Liver (tissue), 9 donors: Measurements from ENCODE around the gene RICTOR. TPM values are rescaled to one million over a fixed set of nuclear protein-coding genes. Genes with fewer than 3 reads are reported as not detected.

Source experiments
- DNase-seq: peaks from one replicate; pipeline ENCODE4 v3.0.0-alpha.2; 2017; ENCODE audit warnings: low spot score
- H3K27ac ChIP-seq, 2 donors: one replicate each; pipeline ENCODE4 v1.7.0; 2013; ENCODE audit warnings: inconsistent platforms in 2 of 2, low read length in 2 of 2, control low read depth in 1 of 2, low read depth in 1 of 2, mild to moderate bottlenecking in 1 of 2
- H3K27me3 ChIP-seq, 4 donors: one replicate each; pipeline versions ENCODE4 v1.6.1 to v1.7.0; 2013; ENCODE audit warnings: low read length in 3 of 4, inconsistent platforms in 1 of 4, mild to moderate bottlenecking in 1 of 4, moderate library complexity in 1 of 4; ENCODE audit not compliant: control insufficient read depth in 4 of 4, insufficient read depth in 4 of 4
- H3K36me3 ChIP-seq, 4 donors: one replicate each; pipeline versions ENCODE4 v1.6.1 to v1.7.0; 2013; ENCODE audit warnings: low read length in 3 of 4, mild to moderate bottlenecking in 3 of 4, low read depth in 1 of 4, moderate library complexity in 1 of 4; ENCODE audit not compliant: control insufficient read depth in 4 of 4, insufficient read depth in 3 of 4
- H3K4me1 ChIP-seq, 4 donors: one replicate each; pipeline versions ENCODE4 v1.6.1 to v1.7.0; 2013; ENCODE audit warnings: low read length in 3 of 4, mild to moderate bottlenecking in 3 of 4, moderate library complexity in 1 of 4; ENCODE audit not compliant: control insufficient read depth in 4 of 4, insufficient read depth in 4 of 4
- H3K4me3 ChIP-seq, 3 donors: one replicate each; pipeline versions ENCODE4 v1.6.1 to v1.7.0; 2013; ENCODE audit warnings: low read length in 3 of 3, control low read depth in 1 of 3, low read depth in 1 of 3, mild to moderate bottlenecking in 1 of 3
- H3K9ac ChIP-seq, 2 donors: one replicate each; pipeline ENCODE4 v1.7.0; 2013; ENCODE audit warnings: low read length in 2 of 2, mild to moderate bottlenecking in 2 of 2, moderate library complexity in 2 of 2, control low read depth in 1 of 2, low read depth in 1 of 2
- H3K9me3 ChIP-seq, 4 donors: one replicate each; pipeline versions ENCODE4 v1.6.1 to v1.7.0; 2013; ENCODE audit warnings: low read length in 3 of 4; ENCODE audit not compliant: control insufficient read depth in 4 of 4
- ATF3 ChIP-seq: IDR thresholded peaks from 2 replicates; pipeline ENCODE4 v1.6.1; 2016; ENCODE audit warnings: antibody characterized with exemption
- CTCF ChIP-seq: fragments of 150-350 bp; IDR thresholded peaks from 2 replicates; pipeline ENCODE4 v1.5.1; 2017; ENCODE audit warnings: improper control_type of control experiment, low read depth, low read length; ENCODE audit not compliant: missing input control
- EGR1 ChIP-seq, 2 donors: IDR thresholded peaks; 2 replicates each; pipeline ENCODE4 v1.6.1; 2016 to 2018; ENCODE audit warnings: antibody characterized with exemption in 2 of 2, low read depth in 2 of 2
- FOXA1 ChIP-seq: IDR thresholded peaks from 2 replicates; pipeline ENCODE4 v1.6.1; 2016; ENCODE audit warnings: antibody characterized with exemption
- FOXA2 ChIP-seq: IDR thresholded peaks from 2 replicates; pipeline ENCODE4 v1.6.1; 2016; ENCODE audit warnings: antibody characterized with exemption
- GABPA ChIP-seq, 2 donors: IDR thresholded peaks in 1 of 2; conservative IDR thresholded peaks in 1 of 2; 2 replicates each; pipeline ENCODE4 v1.6.1; 2016; ENCODE audit warnings: antibody characterized with exemption in 2 of 2, mild to moderate bottlenecking in 1 of 2, moderate library complexity in 1 of 2
- HNF4A ChIP-seq, 2 donors: conservative IDR thresholded peaks; 2 replicates each; pipeline ENCODE4 v1.6.1; 2016; ENCODE audit warnings: antibody characterized with exemption in 2 of 2, mild to moderate bottlenecking in 2 of 2
- HNF4G ChIP-seq: IDR thresholded peaks from 2 replicates; pipeline ENCODE4 v1.6.1; 2016; ENCODE audit warnings: antibody characterized with exemption
- JUND ChIP-seq, 2 donors: IDR thresholded peaks; 2 replicates each; pipeline ENCODE4 v1.6.1; 2016; ENCODE audit warnings: antibody characterized with exemption in 2 of 2
- MAX ChIP-seq: IDR thresholded peaks from 2 replicates; pipeline ENCODE4 v1.6.1; 2016; ENCODE audit warnings: antibody characterized with exemption
- NR2F2 ChIP-seq: IDR thresholded peaks from 2 replicates; pipeline ENCODE4 v1.6.1; 2016; ENCODE audit warnings: antibody characterized with exemption
- RAD21 ChIP-seq, 2 donors: IDR thresholded peaks; 2 replicates each; pipeline ENCODE4 v1.6.1; 2016; ENCODE audit warnings: antibody characterized with exemption in 2 of 2, mild to moderate bottlenecking in 2 of 2
- REST ChIP-seq: IDR thresholded peaks from 2 replicates; pipeline ENCODE4 v1.6.1; 2016; ENCODE audit warnings: antibody characterized with exemption, mild to moderate bottlenecking
- RXRA ChIP-seq, 2 donors: IDR thresholded peaks; 2 replicates each; pipeline ENCODE4 v1.6.1; 2017 to 2018; ENCODE audit warnings: antibody characterized with exemption in 2 of 2, mild to moderate bottlenecking in 1 of 2
- SP1 ChIP-seq: IDR thresholded peaks from 2 replicates; pipeline ENCODE4 v1.6.1; 2018; ENCODE audit warnings: antibody characterized with exemption, mild to moderate bottlenecking
- TAF1 ChIP-seq: conservative IDR thresholded peaks from 2 replicates; pipeline ENCODE4 v1.6.1; 2016; ENCODE audit warnings: antibody characterized with exemption, mild to moderate bottlenecking
- YY1 ChIP-seq: IDR thresholded peaks from 2 replicates; pipeline ENCODE4 v1.6.1; 2016; ENCODE audit warnings: antibody characterized with exemption, mild to moderate bottlenecking
- ZBTB33 ChIP-seq: IDR thresholded peaks from 2 replicates; pipeline ENCODE4 v1.6.1; 2016; ENCODE audit warnings: antibody characterized with exemption
- WGBS: extraction: QIAGEN DNeasy Blood & Tissue Kit; methylation state at CpG from one replicate; pipeline ENCODE4 v1.1.7; 2013; 5-methylcytosine and 5-hydroxymethylcytosine counted together
- polyA plus RNA-seq, 2 donors: library from polyadenylated mRNA; stranded (reverse) in 1 of 2; unstranded in 1 of 2; fragments of 200-250 nt in 1 of 2; fragments of >200 nt in 1 of 2; fragmentation: Nextera tagmentation in 1 of 2; extraction: Ambion mirVana in 1 of 2; gene quantifications; one replicate each; pipeline versions ENCODE4 v1.2.1 to v1.2.3, GENCODE V29; 2013 to 2015
- total RNA-seq, 2 donors: library from RNA; depleted of rRNA; stranded (reverse); fragments of >200 nt; gene quantifications; one replicate each; pipeline ENCODE4 v1.2.3, GENCODE V29; 2014
- donor health status: healthy.
- donor health status: healthy.
- donor health status: healthy.
- donor health status: healthy.
- donor health status: healthy.

Gene RICTOR
- total and polyA plus RNA-seq, 4 donors: 2.1 to 24.0 (median 15.0) TPM

GRCh38 chr5:38968665-38969064 lies 105.5 kb downstream of the RICTOR start:
- H3K27ac ChIP-seq: no peak overlapping the region
- TF ChIP-seq EGR1 (IDR thresholded peaks at IDR 0.05; ENCODE audit: low read depth in 2 of 2) (no peak), HNF4G (no peak), RXRA (IDR thresholded peaks at IDR 0.05) (no peak), JUND (IDR thresholded peaks at IDR 0.05) (no peak), ZBTB33 (no peak), REST (no peak), TAF1 (no peak), NR2F2 (no peak), ATF3 (no peak), FOXA1 (no peak), CTCF (no peak), FOXA2 (no peak), SP1 (no peak), RAD21 (IDR thresholded peaks at IDR 0.05) (no peak), YY1 (no peak), HNF4A (conservative IDR thresholded peaks at IDR 0.05) (no peak), MAX (no peak), GABPA (IDR thresholded peaks at IDR 0.05 in 1 of 2, conservative IDR thresholded peaks at IDR 0.05 in 1 of 2) (no peak)
- WGBS: 97% methylated on average over 5 of the region's 5 CpGs
- H3K4me1 ChIP-seq: peaks cover 0 to 3% (median 1%) of the 10 kb centered on the region in 4 donors
- H3K9ac ChIP-seq: no peak overlapping the region
- no peaks in the 10 kb centered on the region for H3K9me3 ChIP-seq
- H3K36me3 ChIP-seq: peaks cover 2 to 19% (median 11%) of the 10 kb centered on the region in 4 donors
- no peak overlapping the region for H3K4me3 ChIP-seq
- no peaks in the 10 kb centered on the region for H3K27me3 ChIP-seq
- DNase-seq: no peak
